Lower lobe of right lung (tissue), 2 donors: ENCODE results near the gene MACROD1. TPM values are rescaled to one million over a fixed set of nuclear protein-coding genes. Genes with fewer than 3 reads are reported as not detected.

Experiments used
- ATAC-seq, 2 donors: fragments of 200-7000 bp; cut with Tn5 transposase; one replicate each; pipeline ENCODE4 v1.9.1; 2020 to 2022; ENCODE audit warnings: mild to moderate bottlenecking in 2 of 2, moderate library complexity in 2 of 2
- DNase-seq: peaks from one replicate; pipeline ENCODE4 v3.0.0-alpha.2; 2020
- H3K27ac ChIP-seq: fragments of 200-600 bp; one replicate; pipeline ENCODE4 v1.8.0; 2022
- H3K27me3 ChIP-seq: fragments of 200-600 bp; one replicate; pipeline ENCODE4 v1.8.0; 2022; ENCODE audit warnings: low read depth
- H3K36me3 ChIP-seq: fragments of 200-600 bp; one replicate; pipeline ENCODE4 v1.8.0; 2022; ENCODE audit warnings: mild to moderate bottlenecking
- H3K4me1 ChIP-seq: fragments of 200-600 bp; one replicate; pipeline ENCODE4 v1.8.0; 2022
- H3K4me3 ChIP-seq: fragments of 200-600 bp; one replicate; pipeline ENCODE4 v1.8.0; 2022; ENCODE audit warnings: mild to moderate bottlenecking
- H3K9me3 ChIP-seq: fragments of 200-600 bp; one replicate; pipeline ENCODE4 v1.8.0; 2022
- intact Hi-C: fragments of 100-400 bp; cut with DNase I; formaldehyde crosslinking; loops from one replicate; pipeline ENCODE4 v1.11.0; 2022
- total RNA-seq: library from RNA; stranded (reverse); fragmentation: NEBNext Ultra II Directional; extraction: Animal tissue kit (Norgen Biotek cat#: 25700); gene quantifications from one replicate; pipeline ENCODE4 v1.2.1, GENCODE V29; 2021
- TF ChIP-seq, protein P1 (sequence below): fragments of 200-600 bp; IDR thresholded peaks from one replicate; pipeline ENCODE4 v1.8.0; 2022; ENCODE audit warnings: antibody characterized with exemption, mild to moderate bottlenecking
- donor health status: DM: no; HTN: yes; CAD: no; lungs with severe emphysema.

The MACROD1 gene
- total RNA-seq, 1 donor from 2014 or later, result 15.0 TPM

DNA sequence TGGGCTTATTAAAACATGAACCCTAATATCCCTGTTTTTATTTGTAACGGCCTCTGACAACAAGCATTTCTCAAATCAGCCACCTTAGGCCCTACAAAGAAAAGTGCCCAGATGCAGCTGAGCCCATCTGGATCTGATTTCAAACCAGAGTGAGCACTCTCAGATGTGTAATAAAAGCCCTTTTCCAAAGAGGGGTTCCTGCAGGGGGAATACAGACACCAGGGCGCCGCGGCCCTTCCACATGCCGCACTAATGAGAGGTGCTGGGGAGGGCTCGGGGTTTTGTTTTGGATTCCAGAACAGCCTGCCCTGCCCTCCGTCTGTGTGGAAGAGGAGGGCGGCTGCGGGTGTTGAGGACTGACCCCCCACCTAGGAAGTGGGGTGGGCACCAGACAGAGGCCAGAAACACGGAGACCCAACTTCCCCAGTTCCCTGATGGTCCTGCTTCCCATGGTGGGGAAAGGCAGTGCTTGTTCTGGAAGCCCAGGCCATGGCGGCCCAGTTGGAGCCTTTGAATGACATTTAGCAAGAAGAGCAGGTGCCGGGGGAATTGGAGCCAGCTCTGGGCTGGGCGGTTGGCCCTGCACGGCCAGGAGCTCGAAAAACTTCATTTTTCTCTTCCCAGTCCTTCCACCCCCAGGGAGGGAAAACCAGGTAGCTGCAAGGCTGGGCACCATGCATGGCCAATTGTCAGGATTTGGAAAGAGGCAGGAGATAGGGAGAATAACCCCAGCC is 63.7 kb downstream of the MACROD1 start:
- ATAC-seq (no peak), DNase-seq (no peak)
- Histone ChIP-seq H3K4me3 (no peak overlapping the region), H3K27me3 (no peaks in the 10 kb centered on the region), H3K9me3 (no peaks in the 10 kb centered on the region), H3K27ac (no peak overlapping the region), H3K4me1 (no peaks in the 10 kb centered on the region), H3K36me3 (no peaks in the 10 kb centered on the region)
- TF ChIP-seq, protein P1, sequence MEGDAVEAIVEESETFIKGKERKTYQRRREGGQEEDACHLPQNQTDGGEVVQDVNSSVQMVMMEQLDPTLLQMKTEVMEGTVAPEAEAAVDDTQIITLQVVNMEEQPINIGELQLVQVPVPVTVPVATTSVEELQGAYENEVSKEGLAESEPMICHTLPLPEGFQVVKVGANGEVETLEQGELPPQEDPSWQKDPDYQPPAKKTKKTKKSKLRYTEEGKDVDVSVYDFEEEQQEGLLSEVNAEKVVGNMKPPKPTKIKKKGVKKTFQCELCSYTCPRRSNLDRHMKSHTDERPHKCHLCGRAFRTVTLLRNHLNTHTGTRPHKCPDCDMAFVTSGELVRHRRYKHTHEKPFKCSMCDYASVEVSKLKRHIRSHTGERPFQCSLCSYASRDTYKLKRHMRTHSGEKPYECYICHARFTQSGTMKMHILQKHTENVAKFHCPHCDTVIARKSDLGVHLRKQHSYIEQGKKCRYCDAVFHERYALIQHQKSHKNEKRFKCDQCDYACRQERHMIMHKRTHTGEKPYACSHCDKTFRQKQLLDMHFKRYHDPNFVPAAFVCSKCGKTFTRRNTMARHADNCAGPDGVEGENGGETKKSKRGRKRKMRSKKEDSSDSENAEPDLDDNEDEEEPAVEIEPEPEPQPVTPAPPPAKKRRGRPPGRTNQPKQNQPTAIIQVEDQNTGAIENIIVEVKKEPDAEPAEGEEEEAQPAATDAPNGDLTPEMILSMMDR, result no peak
- intact Hi-C loops, result no loop called here

DNA sequence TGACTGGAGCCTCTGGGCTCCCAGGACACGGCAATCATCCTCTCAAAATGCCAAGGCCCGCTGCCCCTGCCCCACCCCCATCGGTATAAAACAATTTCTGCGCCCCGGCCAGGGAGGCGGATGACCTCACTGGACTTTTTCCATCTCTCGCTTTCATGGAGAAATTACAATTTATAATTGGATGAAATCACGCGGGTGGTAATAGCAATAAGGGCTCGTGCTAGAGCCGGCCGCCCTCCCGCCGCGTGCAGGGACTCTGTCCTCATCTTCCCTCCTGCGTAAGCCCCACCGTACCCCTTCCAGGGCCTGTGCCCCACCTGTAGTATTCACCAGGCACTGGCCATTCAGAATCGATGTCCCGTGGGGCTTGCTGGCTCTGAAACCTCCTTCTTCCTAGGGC is 64.5 kb downstream of the MACROD1 start:
- H3K4me3 ChIP-seq, result no peak overlapping the region
- intact Hi-C loops, result no loop called here
- H3K9me3 ChIP-seq, result no peaks in the 10 kb centered on the region
- H3K27me3 ChIP-seq, result no peaks in the 10 kb centered on the region
- H3K36me3 ChIP-seq, result no peaks in the 10 kb centered on the region
- ATAC-seq (no peak), DNase-seq (no peak)
- TF ChIP-seq, protein P1, result no peak
- no peak overlapping the region for H3K27ac ChIP-seq
- H3K4me1 ChIP-seq, result peaks cover 3% of the 10 kb centered on the region

DNA sequence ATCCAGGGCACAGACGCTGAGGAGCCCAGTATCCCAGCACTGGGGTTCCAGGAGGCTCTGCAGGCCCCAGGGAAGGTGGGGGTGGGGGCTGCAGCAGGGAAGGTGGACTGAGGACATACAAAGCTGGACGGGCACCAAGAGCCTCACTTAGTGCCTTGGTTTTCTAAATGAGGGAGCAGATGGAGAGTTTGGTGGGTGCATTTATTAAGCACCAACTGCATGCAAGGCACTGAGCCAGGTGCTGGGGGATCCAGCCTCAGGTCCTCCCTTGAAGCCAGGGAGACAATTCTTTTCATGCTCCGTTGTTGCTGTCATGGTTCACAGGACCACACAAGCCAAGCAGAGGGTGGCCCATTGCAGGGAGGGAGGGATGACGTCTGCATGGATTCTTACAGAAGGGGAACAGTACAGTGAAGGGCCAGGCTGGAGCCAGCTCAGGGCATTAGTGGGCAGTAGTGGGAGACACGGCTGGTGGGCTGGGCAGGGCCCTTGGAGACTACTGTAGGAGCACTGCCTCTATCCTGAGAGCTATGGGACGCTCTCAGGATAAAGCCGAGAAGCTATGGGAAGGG is 65.0 kb downstream of the MACROD1 start:
- intact Hi-C loops, result no loop called here
- H3K27me3 ChIP-seq, result no peaks in the 10 kb centered on the region
- H3K4me1 ChIP-seq, result peaks cover 9% of the 10 kb centered on the region
- ATAC-seq, result no peak
- H3K9me3 ChIP-seq, result no peaks in the 10 kb centered on the region
- TF ChIP-seq, protein P1, result no peak
- H3K36me3 ChIP-seq, result no peaks in the 10 kb centered on the region
- no peak overlapping the region for H3K27ac ChIP-seq
- no peak overlapping the region for H3K4me3 ChIP-seq
- DNase-seq, result no peak

DNA sequence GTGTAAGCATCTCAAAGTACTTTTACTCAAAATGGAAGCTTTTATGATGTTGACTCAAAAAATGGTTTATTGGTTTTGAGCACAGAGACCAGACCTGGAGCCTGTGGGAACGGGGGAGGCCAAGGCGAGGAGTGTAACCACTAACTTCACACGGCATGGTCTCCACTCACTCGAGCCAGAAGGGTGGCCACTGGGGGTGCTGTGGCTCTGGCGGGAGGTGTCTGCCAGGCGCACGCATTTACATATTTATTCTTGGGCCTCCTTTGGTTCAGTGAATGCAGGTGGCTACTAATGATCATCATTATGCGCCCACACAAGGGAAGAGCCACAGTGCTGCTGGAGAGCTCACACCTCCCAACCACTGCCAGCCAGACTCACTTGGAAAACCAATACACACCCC is 65.6 kb downstream of the MACROD1 start:
- H3K27ac ChIP-seq, result no peak overlapping the region
- H3K27me3 ChIP-seq, result no peaks in the 10 kb centered on the region
- DNase-seq (no peak), ATAC-seq (no peak)
- TF ChIP-seq, protein P1, result no peak
- peaks cover 14% of the 10 kb centered on the region for H3K4me1 ChIP-seq
- H3K4me3 ChIP-seq, result no peak overlapping the region
- no peaks in the 10 kb centered on the region for H3K36me3 ChIP-seq
- no peaks in the 10 kb centered on the region for H3K9me3 ChIP-seq
- intact Hi-C loops, result no loop called here

DNA sequence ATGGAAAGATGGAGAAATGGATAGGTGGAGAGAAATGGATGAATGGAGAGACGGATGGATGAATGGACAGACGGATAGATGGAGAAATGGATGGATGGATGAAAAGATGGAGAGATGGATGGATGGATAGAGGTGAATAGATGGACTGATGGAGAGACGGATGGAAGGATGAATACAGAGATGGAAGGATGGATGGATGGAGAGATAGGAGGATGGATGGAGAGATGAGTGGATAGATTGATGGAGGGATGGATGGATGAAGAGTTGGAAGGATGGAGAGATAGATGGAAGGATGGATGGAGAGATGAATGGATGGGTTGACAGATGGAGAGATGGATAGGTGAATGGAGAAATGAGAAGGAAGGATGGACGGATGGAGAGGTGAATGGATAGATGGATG is 66.5 kb downstream of the MACROD1 start:
- H3K9me3 ChIP-seq, result no peaks in the 10 kb centered on the region
- no peak overlapping the region for H3K27ac ChIP-seq
- TF ChIP-seq, protein P1, result no peak
- no peaks in the 10 kb centered on the region for H3K27me3 ChIP-seq
- no peaks in the 10 kb centered on the region for H3K36me3 ChIP-seq
- DNase-seq, result no peak
- H3K4me1 ChIP-seq, result peaks cover 23% of the 10 kb centered on the region
- intact Hi-C loops, result no loop called here
- no peak for ATAC-seq
- H3K4me3 ChIP-seq, result no peak overlapping the region
